GM19438 (cell line): Measurements from ENCODE around the gene FBXO17.
"Not testable (repeated sequence)": the region's sequence is repeated elsewhere in the genome, so short reads cannot be mapped to it uniquely, and the experiment has no call there.

ENCODE experiments used
- ATAC-seq: cut with Tn5 transposase; IDR thresholded peaks from one replicate; pipeline ENCODE4 v1.9.1; 2021; ENCODE audit warnings: low read depth; ENCODE audit not compliant: unreplicated experiment

FBXO17 gene

DNA sequence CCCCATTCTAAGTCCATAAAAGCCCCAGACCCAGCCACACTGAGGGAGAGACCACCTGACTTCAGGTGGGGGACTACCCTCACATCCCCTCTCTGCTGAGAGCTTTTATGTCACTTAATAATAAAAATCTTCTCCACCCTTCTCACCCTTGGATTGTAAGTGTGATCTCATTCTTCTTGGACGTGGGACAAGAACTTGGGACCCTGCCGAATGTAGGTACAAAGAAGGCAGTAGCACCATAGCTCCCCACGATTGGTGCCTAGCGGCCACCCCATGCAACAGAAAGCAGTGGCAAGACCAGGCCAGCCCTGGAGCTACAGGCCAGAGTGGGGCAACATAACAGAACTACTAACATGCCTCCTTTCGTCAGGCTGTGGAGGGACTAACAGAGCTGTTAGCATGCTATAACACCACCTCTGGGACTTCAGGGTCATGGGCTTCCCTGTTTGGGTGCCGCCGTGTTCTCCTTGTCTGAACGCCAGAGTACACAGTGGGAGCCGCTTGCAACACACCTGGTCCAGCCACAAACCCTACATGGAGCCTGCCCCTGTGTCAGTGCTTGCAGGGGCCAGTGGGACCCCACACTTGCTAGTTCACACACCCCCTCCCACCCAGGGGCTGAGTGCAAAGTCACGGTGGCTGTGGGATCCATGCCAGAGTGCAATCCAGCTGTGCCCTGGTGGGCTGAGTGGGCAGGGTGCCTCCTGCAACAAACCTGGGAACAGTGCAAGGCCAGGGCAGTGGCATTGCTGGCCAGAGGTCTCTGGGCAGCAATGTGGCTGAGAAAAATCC is 5.2 kb upstream of the FBXO17 start:
- no peak for ATAC-seq

DNA sequence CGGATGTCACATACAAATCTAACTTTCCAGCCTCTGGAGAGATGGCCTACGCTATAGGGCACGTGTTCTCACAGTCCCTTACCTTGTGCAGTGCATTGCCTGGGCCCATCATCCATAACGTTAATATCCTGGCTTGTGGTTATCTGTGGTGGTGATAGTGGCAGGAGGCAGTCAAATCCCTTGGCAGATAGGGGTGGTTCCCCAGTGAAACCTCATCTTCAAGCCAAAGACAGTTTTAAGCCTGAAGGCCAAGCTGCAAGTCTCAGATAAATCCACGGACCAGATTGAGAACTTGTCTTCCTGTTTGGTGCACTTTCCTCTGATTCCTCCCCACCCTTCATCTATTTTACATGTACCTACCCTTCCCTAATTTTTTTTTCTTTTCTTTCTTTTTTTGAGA is 4.3 kb upstream of the FBXO17 start:
- no peak for ATAC-seq

DNA sequence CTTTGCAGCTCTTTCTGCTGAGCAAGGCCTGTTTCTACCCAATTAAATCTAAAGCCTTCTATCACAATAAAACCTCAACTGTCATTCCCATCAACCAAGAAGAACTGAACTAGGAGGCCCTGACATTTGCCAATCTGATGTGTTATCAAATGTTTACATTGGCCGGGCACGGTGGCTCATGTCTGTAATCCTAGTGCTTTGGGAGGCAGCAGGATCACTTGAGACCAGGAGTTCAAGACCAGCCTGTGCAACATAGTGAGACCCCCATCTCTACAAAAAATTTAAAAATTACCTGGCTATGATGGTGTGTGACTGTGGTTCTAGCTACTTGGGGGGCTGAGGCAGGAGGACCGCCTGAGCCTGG is 2.8 kb upstream of the FBXO17 start:
- ATAC-seq, result no peak

DNA sequence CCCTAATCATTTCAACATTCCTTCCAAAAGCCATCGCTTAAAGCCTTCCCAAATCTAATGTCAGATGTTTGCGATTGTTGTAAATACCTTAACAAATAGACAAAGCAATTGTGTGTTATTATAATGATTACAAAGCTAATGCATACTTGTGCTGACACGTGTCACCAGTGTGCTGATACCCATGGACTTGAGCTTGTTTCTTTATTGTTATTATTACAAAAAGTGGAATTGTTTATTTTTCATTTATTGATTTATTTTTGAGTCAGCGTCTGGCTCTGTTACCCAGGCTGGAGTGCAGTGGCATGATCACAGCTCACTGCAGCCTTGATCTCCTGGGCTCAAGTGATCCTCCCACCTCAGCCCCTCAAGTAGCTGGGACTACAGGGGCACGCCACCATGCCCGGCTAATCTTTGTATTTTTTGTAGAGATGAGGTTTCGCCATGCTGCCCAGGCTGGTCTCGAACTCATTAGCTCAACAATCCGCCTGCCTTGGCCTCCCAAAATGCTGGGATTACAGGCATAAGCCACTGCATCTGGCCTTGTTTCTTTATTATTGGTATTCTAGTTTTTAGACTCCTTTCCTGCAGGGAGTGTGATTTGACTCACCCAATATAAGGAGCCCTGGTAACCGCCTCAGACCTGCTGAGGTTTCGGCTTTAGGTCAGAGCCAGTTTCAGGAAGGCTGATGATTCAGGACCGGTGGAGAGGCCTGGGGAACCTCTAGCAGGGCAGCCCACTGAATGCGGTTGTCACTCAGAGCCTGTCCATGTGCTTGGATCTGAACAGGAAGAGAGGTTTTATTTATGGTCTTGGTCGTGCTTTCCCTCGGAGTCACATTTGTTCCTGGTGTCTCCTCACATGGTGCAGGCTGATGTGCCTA is 2.1 kb upstream of the FBXO17 start:
- ATAC-seq, result peak; percentile 53

DNA sequence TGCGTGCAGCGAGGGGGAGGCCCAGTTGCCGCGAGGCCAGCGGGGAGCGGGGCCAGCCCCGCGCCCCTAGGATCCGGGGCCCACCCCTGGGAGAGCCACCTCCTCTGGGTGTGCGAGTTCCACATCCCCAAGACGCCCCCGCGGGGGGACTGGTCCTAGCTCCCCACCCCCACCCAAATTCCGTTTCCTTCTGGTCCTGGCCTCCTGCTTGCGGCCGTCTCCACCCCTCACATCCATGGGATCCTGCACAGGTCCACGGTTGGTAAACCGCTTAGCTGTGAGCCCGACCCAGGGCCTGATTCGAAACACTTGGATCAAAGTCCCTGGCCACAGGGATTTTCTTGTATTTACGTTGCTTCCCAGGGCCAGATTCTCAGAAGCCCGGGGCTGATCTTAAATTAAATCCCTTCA is 324 bp upstream of the FBXO17 start:
- no peak for ATAC-seq

DNA sequence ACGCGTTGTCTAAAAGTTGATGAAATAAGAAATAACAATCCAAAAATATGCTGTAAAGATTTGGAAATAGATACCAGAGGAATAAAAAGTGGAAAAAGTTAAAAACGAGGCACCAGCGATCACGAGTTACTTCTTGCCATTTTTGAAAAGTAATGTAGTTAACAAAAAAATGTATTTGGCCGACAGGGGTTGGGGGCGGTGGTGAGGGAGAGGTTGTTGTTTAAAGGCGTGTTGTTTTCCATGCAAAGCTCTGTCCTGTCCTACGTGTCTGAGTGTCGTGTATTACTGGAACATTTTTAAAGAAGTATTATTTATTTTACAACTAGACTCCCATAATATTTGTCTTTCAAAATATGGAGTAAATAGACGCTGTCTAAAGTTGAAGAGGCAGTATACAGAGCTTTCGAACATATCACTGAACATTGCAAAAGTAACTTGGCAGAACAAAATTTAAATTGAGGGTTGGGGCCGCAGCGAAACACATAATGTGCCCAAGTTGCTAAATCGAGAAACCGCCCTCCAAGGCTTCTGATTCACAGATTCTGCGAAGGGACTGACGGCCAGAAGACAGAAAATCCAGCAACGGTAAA is 823 bp downstream of the FBXO17 start:
- ATAC-seq, result no peak

DNA sequence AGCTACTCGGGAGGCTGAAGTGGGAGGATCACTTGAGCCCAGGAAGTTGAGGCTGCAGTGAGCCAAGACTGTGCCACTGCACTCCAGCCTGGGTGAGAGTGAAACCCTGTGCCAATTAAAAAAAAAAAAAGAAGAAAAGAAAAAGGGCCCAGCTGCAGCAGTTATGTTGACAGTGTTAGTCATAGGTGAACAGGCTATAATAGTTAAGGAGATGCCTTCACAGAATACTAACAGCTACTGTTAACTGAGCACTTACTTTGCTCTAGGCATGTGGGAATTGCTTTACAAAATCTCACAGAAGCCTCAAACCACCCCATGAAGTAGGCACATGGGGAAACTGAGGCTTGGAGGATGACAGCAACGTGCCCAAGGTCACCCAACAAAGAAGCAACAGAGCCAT is 3.9 kb downstream of the FBXO17 start:
- no peak for ATAC-seq

DNA sequence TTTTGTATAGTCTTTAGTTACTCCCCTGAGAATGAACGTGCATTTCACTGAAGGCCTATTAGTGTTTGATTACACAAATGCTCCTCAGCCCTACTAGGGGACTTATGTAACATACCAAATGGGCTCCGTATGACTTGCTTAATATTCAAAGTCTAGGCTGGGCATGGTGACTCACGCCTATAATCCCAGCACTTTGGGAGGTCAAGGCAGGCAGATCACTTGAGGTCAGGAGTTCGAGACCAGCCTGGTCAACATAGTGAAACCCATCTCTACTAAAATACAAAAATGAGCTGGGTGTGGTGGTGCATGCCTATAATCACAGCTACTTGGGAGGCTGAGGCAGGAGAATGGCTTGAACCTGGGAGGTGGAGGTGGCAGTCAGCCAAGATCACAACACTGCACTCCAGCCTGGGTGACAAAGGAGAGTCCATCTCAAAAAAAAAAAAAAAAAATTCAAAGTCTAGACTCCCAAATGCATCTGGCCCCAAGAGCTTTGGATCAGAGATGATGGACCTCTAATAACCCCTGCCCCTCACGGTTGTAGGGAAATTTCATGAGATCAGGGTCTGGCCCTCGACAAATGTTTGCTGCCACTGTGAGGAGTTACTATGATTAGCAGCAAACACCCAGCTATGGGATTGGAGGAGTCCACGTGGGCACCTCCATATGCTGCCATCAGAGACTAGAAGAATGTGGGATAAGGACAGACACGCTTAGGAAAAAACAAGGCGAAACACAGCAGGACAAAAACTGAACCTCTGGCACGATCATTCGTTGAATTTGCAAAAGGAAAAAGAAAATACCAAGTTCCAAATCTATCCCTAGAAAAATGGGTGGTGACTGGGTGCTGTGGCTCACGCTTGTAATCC is 4.6 kb downstream of the FBXO17 start:
- ATAC-seq, result no peak

DNA sequence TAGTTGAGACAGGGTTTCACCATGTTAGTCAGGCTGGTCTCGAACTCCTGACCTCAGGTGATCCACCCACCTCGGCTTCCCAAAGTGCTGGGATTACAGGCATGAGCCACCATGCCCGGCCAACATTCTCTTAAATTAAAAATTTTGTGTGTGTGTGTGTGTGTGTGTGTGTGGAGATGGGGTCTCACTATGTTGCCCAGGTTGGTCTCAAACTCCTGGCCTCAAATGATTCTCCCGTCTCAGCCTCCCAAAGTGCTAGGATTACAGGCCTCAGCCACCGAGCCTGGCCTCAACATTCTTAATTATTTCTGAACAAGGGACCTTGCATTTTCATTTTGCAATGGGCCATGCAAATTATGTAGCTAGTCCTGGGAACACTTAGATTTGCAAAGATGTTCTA is 9.4 kb downstream of the FBXO17 start:
- not testable (repeated sequence) for ATAC-seq

DNA sequence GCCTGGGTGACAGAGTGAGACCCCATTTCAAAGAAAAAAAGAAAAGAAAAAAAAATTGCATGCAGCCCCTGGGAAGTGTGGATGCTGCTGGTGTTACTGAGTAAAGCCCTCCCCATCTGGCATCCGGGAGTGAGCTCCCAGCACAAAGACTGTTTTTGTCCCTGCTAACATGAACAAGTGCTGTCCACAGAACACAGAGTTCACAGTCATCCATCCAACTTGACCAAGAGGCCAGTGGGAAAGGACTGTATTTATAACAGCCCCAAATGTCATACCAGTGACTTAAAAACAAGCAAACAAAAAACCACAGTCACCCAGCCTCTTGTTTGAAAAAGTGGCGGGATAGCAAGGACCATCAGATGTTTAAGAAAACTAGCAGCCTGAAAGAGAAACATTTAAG is 10.8 kb downstream of the FBXO17 start:
- ATAC-seq, result no peak

DNA sequence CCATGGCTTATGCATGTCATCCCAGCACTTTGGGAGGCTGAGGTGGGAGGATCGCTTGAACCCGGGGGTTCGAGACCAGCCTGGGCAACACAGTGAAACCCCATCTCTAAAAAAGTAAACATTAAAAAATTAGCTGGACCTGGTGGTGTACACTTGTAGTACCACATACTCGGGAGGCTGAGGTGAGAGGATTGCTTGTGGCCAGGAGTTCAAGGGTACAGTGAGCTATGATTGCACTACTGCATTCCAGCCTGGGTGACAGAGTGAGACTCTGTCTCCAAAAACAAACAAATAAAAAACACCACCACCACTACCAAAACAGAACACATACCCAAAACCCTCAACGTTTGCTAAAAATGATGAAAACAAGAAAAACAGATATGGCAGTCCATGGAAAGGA is 15.9 kb downstream of the FBXO17 start:
- no peak for ATAC-seq

DNA sequence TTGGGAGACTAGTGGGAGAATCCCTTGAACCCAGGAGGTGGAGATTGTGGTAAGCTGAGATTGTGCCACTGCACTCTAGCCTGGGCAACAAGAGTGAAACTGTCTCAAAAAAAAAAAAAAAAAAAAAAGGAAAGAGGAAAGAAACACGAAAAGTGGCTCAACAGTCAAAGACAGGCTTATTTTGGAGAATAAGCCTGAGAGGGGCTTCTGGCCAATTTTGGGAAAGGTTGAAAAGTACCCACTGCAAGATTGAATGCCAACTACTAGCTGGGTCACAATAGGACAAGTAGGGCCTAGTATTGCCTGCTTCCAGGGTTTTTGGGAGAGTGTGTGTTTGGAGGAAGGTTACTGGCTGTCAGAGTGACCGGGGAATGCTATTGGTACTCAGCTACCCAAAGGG is 17.2 kb downstream of the FBXO17 start:
- no peak for ATAC-seq

DNA sequence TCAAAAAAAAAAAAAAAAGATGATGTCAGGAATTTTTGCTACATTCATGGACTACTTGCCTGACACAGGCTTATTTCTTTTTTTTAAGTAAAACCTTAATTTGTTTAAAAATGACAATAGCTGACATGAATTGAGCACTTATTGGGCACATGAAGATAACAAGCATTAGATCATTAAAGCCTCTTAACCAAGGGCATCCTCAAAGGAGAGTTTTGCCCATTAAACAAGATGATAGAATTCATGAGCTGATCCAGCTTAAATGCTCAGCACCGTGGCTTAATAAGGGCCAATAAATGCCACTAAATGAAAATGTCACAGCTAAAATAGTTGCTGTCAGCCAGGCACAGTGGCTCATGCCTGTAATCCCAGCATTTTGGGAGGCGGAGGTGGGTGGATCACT is 19.3 kb downstream of the FBXO17 start:
- no peak for ATAC-seq

DNA sequence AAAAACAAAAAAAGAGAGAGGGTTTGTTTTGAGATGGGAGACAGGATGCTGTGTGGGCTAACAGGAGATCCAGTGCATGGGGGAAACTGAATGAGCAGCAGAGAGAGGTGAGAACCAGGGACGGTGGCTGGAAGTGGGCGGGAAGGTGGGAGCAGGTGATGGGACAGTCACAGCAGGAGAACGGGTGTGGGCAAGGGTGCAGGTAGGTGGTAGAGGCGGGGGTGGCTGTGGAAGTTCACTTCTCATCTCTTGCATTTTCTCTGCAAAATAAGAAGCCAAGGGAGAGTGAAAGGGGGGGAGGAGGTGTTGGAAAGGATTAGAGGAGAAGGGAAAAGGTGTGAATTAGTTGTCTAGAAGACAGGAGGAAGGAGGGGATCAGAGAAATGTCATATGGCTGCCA is 21.9 kb downstream of the FBXO17 start:
- ATAC-seq, result no peak

DNA sequence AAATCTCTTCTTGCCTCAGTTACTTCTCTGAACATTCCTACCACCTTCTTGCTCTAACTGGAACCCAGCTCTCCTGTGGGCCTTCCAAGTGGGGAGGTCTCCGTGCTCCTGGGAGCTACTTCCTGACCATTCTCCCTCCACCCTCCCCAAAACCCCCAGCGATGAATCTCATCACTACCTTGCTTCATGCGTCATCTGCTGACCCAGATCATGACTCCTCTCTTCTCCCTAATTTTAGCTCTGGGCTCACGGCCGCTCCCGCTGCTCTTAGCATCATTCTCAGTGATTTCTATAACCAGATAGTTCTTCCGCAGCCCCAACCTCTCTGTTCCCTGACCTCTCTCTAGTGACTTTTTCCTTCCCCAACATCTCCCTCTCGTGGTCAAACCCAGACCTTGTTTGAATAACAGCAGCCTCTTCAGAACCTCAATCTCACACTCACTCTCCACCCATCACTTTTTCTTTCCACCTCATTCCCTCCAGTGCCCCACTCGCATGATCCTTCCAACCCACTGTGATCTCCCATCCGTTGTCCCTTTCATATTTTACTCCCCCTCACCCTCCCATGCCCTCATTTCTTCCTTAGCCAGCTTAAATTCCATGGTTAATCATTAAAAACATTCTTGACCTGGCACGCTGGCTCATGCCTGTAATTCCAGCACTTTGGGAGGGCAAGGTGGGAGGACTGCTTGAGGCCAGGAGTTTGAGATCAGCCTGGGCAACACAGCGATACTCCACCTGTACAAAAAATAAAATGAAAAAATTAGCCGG is 23.0 kb downstream of the FBXO17 start:
- ATAC-seq, result no peak

DNA sequence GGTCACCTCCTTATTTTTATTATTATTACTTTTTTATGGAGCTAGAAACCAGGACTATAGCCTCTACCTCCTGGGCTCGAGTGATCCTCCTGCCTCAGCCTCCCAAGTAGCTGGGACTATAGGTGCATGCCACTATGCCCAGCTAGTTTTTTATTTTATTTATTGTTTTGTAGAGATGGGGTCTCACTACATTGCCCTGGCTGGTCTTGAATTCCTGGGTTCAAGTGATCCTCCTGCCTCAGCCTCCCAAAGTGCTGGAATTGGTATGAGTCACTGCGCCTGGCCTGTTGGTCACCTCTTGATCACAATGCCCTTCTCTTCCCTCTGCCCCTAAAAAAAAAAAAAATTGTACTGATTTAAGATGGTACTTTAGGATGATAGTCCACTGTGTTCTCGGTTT is 24.4 kb downstream of the FBXO17 start:
- no peak for ATAC-seq

DNA sequence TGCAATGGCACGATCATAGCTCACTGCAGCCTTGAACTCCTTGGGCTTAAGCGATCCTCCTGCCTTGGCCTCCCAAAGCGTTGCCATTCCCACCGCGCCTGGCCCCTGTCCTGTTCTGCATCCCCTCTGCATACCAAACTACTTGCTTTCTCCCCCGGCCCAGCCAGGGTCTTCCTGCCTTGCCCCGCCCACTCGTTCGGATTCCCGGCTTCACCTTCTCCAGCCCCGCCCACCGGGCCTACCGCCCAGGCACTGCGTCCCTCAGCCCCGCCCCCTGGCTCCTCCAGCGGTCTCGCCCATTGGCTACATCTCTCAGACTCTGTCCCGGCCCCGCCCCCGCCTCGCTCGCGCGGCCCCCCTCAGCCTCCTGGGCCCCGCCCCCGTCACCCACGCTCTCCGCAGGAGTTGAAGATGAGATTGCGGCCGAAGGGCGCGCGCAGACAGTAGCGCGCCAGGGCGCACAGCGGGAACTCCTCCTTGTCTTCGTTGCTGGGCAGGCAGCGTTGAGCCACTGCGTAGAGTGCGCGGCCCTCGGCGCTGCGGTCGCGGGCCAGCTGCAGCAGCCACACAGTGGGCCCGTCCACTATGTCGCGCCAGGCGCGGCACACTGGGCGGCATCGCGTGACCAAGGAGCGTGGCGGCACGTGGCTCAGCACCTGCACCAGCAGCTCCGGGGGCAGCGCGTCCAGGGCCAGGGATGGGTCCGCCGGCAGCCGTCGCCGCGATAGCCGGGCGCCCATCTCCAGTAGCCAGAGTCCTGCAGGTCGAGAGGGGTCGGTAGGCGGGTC is 25.8 kb downstream of the FBXO17 start:
- peak; percentile 71 for ATAC-seq

DNA sequence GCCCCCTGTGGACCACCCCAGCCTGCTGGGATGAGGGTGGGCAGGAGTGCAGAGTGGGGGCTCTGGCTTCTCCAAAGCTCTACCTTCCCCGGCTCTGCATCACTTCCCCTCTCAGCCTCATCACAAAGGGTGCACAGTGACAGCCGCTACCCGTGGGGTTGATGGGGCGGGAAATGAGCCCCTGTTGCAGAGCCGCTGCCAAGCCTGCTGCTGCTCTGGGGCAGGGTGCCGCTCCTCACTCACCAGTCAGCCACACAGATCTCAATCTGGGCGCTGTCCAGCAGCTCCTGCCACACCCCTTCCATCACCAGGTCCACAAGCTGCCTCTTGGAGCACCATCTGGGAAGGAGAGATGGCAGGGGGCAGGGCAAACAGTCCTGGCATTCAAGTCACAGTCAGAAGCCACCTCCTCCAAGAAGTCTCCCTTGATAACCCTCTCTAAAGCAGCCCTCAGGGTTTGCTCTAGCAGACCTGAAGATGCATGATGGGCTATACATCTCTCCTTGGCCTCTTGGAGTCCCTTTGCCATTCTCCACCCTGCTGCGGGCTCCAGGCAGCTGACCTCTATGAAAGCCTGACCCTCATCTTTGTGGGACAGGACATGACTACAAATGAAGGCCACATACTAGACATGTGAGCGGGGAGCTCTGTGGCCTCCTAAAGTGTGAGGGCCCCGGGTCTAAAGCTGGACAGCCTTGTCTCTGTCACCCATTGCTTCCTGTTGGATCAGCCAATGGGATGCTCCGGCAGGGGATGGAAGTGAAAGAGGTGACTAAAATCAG is 29.1 kb downstream of the FBXO17 start:
- ATAC-seq, result no peak
